T47D (cell line): ENCODE data around the gene PNPLA7.
"Not testable (repeated sequence)": the region's sequence is repeated elsewhere in the genome, so short reads cannot be mapped to it uniquely, and the experiment has no call there.

Experiments
- DNase-seq, 2 experiments: peaks; one replicate each; pipeline versions ENCODE4 v3.0.0 to v3.0.0-alpha.2; 2011 to 2012; ENCODE audit warnings: low read depth in 1 of 2, low spot score in 1 of 2
- JUND ChIP-seq: IDR thresholded peaks from 2 replicates; pipeline ENCODE4 v1.6.1; 2012; ENCODE audit warnings: low read depth
- in situ Hi-C: cut with HindIII; loops from 2 replicates; pipeline ENCODE4 v1.10.0; 2016; ENCODE audit warnings: low sequenced_read_pairs, low pct_unique_long_range_greater_than_20kb

The PNPLA7 gene

DNA sequence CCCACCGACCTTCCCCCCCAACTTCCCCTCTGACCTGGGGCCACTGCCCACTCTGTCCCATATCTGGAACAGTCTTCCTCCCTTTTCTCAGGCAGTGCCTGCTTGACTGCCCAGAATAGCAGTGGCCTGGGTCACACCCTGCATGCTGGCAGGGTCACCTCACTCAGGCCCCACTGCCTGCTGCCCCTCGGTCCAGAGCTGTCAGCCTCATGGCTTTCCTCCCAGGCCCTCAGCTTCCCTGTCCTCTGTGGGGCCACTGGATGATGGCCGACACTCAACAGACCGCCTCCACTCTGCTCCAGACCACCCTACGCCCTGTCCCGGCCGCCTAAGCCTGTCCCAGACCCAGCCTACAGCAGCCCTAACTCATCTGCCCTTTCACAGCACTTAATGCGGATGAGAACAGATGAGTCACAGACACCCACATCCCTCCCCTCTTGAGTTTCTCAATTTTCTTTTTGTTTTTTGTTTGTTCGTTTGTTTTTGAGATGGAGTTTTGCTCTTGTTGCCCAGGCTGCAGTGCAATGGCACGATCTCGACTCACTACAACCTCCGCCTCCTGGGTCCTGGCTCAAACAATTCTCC is 5.9 kb downstream of the PNPLA7 start:
- TF ChIP-seq JUND, result no peak
- DNase-seq, result no peak
- in situ Hi-C loops, result no loop called here

DNA sequence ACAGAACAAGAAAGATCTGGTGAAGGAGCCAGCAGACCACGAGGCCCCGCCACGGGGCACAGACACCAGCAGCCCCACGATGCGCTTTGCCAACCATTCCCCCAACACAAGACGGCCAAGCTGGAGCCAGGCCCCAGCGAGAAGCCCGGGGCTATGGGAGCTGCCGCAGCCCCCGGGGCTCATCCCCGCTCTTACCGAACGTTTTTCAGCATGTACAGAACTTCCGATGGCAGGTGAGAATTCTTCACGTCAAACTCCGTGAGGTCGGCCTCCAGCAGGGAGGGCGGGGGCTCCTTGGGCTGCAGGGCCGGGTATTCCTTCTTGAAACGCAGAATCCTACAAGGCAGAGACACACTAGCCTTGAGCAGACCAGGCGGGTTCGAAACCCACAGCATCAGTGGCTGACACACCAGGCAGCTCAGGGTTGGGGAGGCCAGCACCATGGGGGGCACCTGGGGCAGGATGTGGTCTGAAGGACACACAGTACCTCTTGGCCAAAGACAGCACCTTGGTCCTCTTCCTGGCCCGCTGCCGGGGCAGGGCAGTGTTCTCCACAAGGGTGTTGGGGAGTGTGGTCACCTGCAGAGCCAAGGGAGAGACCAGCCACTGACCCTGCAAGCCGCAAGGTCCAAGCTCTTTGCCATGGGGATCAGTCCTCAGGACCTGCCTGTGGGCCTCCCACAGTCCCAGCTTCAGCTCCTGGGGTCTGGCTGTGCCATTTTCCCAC is 6.8 kb downstream of the PNPLA7 start:
- DNase-seq, result no peak
- in situ Hi-C loops, result no loop called here
- TF ChIP-seq JUND, result no peak

DNA sequence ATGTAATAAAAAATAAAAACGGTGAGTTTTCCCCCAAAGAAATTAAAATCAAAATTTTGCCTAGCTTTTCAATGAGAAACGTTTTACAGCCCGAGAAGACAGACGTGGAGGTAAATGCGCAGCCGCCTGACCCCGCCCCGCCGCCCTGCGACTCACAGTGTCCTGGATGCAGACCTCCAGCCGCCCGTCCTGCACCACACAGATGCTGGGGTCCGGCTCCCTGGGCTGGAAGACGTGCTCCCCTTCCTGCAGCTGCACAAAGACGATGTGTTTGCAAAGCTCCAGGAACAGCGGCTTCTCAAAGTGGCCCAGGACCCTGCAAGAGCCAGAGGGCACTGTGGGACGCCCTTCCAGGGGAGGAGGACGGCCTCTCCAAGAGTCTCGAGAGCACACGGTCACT is 7.7 kb downstream of the PNPLA7 start:
- DNase-seq, result no peak
- in situ Hi-C loops, result no loop called here
- TF ChIP-seq JUND, result no peak

DNA sequence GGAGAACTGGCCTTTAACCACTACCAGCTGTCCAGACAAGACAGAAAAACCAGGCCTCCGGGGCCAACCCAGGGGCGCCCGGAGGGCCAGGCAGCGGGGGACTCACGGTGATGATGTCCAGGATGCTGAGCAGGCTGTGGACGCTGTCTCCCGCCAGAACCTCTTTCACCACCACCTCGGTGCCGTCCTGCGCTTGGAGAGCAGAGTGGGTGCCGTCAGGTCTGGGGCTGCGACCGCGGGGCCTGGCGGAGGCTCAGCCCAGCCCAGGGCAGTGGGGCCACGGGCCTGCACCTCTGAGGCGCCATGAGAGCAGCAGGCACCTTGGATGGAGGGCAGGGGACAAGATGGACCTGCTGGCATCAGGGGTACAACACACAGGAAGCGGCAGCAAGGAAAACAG is 9.7 kb downstream of the PNPLA7 start:
- in situ Hi-C loops, result no loop called here
- no peak for TF ChIP-seq JUND
- DNase-seq, result no peak

DNA sequence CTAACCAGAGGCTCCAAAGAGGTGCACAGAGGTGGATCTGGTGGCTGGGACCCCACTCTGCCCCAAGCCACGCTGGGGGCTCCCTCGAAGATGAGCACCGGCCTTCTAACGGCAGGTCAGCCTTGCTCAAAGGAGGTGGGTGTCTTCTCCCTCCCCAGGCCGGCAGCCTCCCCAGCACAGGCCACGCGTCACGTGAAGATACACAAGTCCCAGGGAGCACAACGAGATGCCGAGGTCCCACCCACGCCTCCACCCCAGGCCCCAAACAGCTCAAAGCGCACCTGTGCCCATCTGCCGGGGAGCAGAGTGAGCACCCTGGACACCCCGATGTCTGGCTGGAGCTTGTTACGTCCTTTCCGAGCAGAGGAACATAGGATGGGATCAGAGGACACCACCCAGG is 12.1 kb downstream of the PNPLA7 start:
- in situ Hi-C loops, result no loop called here
- DNase-seq, result no peak
- no peak for TF ChIP-seq JUND

DNA sequence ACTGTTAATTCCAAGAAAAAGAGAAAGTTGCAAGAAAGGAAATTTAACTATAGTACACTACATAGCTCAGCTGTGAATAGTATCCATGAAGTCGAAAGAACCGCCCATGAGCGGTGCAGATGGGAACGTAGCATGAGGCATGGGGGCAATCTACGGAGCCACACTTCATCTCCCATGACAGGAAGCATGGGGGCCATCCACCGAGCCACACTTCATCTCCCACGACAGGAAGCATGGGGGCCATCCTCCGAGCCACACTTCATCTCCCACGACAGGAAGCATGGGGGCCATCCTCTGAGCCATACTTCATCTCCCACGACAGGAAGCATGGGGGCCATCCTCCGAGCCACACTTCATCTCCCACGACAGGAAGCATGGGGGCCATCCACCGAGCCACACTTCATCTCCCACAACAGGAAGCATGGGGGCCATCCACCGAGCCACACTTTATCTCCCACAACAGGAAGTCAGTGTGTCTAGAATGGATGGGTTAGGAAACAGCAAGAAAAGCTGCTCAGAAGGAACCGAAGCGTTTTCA is 13.5 kb downstream of the PNPLA7 start:
- DNase-seq, in situ Hi-C loops: not testable (repeated sequence)

DNA sequence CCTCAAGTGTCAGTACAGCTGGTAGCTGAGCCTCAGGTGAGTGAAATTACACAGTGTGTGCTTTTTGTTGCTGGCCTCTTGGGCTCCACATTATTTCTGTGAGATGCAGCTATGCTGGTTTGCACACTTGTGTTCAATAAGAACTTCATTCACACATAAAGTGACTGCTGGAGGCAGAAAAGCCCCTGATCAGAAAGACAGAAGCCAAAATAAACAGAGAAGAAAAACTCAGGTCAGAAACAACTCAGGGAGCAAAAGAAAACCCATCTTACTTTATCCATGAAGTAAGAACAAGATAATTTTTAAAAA is 15.1 kb downstream of the PNPLA7 start:
- in situ Hi-C loops, result no loop called here
- no peak for TF ChIP-seq JUND
- DNase-seq, result no peak

DNA sequence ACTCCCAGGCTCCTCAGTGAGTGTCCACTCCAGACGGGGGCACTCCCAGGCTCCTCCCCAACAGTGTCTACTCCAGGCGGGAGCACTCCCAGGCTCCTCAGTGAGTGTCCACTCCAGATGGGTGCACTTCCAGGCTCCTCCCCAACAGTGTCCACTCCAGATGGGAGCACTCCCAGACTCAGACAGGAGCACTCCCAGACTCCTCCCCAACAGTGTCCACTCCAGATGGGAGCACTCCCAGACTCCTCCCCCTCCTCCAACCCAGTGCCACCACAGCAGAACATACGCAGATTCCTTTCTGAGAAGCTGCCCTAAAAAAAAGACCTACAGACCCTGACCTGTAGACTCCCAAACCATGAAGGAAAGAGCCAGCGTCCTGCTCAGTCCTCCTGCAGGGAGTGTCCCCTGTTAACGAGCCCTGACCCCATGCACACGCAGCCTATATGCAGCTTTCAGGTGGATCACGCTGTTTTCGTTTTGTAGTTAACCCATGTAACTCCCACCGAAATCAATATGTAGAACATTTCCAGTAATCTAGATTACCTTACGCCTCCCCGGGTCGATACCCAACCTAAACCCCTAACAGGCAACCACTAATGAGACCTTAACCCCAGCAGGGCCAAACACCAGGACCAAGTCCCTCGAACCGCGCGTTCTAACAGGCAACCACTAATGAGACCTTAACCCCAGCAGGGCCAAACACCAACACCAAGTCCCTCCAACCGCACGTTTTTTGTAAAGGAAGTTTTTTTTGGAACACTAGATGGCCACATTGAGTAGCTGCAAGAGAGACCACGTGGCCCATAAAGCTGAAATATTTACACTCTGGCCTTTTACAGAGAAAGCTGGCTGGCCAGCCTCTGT is 15.7 kb downstream of the PNPLA7 start:
- in situ Hi-C loops, result no loop called here

DNA sequence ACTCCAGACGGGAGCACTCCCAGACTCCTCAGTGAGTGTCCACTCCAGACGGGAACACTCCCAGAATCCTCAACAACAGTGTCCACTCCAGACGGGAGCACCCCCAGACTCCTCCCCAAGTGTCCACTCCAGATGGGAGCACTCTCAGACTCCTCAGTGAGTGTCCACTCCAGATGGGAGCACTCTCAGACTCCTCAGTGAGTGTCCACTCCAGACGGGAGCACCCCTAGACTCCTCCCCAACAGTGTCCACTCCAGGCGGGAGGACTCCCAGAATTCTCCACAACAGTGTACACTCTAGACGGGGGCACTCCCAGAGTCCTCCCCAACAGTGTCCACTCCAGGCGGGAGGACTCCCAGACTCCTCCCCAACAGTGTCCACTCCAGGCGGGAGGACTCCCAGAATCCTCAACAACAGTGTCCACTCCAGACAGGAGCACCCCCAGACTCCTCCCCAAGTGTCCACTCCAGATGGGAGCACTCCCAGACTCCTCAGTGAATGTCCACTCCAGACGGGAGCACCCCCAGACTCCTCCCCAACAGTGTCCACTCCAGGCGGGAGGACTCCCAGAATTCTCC is 17.2 kb downstream of the PNPLA7 start:
- DNase-seq, in situ Hi-C loops: not testable (repeated sequence)

More for the DNA sequence above, 15.7 kb downstream of the PNPLA7 start:
- peak; percentile 87 to 89 for DNase-seq
- no peak for TF ChIP-seq JUND

DNA sequence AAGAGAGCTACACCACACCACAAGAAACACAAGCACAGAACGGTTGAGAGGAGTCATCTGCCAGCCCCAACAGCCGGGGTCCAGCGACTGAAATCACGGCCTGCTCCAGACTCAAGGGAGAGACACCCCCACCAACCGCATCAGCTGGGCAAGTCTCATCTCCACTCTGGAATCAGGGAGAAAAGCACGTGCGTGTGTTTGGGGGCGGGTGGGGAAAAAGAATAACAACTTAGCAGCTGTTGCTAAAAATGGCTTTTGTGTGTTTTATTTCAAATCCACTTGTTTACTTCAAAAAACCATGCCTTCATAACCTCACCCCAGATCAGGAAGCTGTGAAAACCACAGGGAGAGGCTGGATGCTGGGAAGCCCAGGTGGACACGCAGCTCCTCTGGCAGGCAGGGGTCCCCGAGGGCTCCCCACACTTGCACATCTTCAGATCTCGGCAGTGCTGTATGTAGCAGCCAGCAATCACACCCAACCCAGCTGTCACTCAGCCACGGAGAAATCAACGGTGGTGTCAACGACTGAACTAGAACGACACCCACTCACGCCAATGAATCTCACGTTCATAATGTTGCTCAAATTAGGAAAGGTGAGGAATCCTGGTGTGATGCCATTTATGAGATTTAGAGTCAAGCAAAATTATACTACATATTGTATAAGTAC is 19.0 kb downstream of the PNPLA7 start:
- in situ Hi-C loops, result no loop called here
- no peak for DNase-seq
- TF ChIP-seq JUND, result no peak

DNA sequence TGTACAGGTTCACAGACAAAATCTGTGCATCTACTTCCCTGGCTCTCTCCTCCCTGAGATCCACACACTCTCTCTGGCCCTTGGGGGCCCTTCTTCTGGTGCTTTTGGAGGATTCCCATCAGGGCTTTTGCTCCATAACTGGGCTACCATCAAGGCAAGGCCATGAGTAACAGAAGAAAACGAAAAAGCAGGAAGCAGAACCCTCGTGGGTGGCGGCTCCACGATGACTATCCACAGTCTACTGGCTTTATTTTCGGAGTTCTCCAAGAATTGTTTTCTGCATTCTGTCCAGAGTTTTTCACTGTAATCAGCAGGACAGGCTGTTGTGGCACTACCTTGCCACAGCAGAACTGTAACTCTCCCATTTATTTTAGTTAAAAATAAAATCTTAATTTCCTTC is 19.9 kb downstream of the PNPLA7 start:
- DNase-seq, result no peak
- TF ChIP-seq JUND, result no peak
- in situ Hi-C loops, result no loop called here

DNA sequence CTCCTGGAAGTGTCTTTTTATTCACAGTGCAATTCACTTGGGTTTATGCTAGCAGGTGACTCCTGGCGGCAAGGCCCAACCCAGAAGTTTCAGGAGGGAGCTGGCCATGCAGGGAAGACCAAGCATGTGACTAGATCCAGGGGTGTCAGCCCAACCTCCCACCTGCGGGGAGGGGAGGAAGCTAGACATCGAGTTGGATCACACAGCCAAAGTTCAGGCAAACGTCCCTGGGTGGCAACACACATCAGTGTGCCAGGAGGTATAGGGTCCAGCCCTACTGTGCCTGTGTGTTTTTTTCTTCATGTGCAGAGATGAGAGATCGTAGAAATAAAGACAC is 25.3 kb downstream of the PNPLA7 start:
- DNase-seq, result no peak
- in situ Hi-C loops, result no loop called here
- no peak for TF ChIP-seq JUND
